HG03432 (cell line): ENCODE measurements around the gene DBNDD2.

Experiments used
- ATAC-seq: cut with Tn5 transposase; IDR thresholded peaks from one replicate; pipeline ENCODE4 v1.9.1; 2021; ENCODE audit warnings: mild to moderate bottlenecking, moderate library complexity; ENCODE audit not compliant: unreplicated experiment

Gene DBNDD2

GRCh38 chr20:45415822-45416637 is 7.9 kb downstream of the DBNDD2 start, which contains the start of gene PIGT:
Gene PIGT (plus strand): TSS chr20:45416141. CDS start chr20:45416157, 16 bp downstream.
- ATAC-seq: peak; percentile 83

DNA sequence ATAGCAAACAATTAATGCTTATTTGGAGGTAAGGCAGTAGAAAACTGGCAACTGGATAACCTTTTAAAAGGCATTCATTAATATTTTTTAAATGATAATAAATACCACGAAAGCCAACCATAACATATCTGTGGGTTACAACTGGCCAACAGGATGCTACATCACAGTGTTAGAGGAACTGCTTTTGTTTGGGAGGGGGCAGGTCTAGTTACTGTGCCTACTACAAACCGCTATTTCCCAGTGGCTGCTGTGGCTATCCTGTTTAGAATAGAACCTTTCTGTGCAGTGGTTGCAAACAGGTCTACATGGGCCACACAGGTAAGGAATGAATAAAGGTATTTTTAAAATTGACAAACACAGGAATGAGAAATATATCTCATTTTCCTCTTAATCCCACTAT is 8.8 kb downstream of the DBNDD2 start:
- ATAC-seq: no peak

GRCh38 chr20:45419188-45420091 is 11.4 kb downstream of the DBNDD2 start:
- peak; percentile 59 for ATAC-seq

DNA sequence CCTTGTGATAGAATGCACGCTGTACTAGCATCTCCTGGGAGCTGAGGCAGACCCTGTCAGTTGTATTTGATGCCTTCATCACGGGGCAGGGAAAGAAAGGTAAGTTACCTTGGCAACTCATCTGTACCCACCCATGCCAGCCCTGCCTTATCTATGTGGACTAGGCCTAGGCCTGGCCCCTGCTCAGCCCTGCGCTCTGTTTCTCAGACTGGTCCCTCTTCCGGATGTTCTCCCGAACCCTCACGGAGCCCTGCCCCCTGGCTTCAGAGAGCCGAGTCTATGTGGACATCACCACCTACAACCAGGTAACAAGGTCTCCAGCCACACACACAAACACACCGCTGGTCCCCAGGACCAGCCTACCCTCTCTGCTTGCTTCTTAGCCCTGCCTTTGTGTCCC is 12.0 kb downstream of the DBNDD2 start:
- no peak for ATAC-seq

- ATAC-seq: no peak
Observed at GRCh38 chr20:45423700-45424099, 15.6 kb downstream of the DBNDD2 start.

GRCh38 chr20:45425561-45425960 is 17.5 kb downstream of the DBNDD2 start:
- no peak for ATAC-seq

DNA sequence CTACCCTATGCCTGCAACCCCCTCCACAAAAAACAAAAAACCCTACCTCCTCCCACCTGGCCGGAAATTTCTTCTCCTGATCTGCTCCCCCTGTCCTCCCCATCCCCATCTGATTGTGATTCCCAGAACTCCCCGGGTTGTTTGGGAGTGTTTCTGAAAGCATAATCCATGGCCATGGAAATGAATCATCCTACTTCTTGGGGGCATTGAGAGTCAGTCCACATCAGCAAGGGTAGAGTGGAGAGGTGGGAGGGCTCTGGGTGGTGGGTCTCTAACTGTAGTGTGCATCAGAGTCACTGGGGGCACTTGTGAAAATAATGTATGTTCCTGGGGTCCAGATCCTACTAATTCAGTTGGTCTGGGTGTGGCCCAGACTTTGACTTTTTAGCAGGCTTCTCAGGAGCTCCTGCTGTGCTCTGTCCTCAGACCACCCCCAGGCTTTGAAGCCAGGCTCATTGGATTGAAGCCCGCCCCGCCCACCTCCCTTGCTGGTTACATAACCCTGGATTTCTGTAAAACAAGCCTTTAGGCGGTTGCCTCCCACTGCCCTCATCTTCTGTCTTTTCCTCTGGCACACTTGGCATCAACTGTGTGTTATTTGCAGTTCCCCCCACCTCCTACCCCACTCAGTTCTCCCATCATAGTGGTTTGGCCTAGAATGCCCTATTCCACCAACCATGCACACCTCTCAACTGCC is 18.4 kb downstream of the DBNDD2 start:
- no peak for ATAC-seq

DNA sequence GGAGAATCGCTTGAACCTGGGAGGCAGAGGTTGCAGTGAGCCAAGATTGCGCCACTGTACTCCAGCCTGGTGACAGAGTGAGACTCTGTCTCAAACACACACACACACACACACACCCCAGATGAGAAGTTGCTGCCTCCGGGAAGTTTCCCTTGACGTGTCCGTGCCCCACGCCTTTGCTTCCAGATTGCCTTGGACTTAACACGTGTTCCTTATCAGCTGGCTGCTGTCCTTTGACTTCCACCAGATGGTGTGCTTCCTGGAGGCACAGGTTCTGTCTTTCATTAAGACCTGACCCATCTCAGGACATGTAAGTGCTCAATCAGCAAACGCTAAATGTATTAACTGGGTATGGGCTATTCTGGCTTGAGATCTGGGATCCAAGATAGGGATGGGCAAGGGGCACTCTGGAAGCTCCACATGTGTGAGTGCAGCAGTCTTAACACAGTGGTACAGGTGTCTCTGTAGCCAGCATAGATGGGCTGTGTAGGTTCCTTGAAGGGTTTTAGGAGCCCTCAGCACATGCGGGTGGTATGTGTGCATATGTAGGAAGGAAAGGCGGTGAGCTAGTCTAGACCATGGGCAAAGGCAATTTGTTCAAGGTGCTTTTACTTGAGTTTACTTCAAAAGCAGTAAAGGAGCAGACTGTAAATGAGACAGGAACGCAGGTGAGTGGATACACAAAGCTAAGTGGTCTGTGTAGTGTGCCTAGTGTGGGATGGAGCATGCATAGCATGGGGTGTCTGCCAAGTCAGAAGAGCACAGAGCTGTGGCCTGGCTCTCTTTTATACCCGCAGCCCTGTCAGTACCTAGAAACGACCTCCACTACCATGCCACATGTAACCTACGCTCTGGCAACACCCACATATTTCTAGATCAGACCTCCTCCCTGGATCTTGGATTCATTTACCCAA is 19.4 kb downstream of the DBNDD2 start:
- ATAC-seq: no peak

GRCh38 chr20:45429618-45430017 is 21.5 kb downstream of the DBNDD2 start:
- no peak for ATAC-seq

DNA sequence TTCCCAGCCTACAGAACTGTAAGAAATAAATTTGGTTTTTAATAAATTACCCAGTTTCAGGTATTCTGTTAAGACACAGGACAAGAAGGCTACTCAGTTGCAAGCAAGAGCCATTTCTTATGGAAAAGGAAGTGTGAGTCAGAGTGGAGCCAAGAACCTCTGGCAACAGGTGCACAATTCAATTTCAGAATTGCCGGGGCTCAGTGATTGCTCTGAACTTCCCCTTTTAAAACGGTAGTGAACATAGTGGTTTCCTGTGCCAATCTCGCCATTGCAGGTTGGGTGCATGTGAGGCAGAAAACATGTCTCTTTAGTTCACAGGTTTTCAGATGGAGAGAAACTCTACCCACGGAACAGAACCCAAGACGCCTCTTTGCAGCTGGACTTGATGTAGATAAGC is 24.2 kb downstream of the DBNDD2 start:
- peak; percentile 78 for ATAC-seq

DNA sequence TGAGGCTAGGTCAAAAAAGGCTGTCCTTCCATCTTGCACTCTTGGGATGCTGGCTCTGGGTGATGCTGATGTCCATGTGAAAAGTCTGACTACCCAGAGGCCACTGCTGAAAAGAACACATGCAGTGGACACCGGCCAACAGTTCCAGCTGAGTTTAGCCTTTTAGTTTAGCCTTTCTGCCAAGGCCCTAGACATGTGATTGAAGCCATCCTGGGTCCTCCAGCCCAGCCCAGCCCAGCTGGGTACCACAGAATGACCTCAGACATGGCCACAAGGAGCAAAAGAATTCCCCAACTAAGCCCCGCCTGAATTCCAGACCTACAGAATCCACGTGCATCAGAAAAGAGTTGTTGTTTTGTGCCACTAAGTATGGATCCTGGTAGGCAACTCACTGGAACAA is 25.2 kb downstream of the DBNDD2 start:
- no peak for ATAC-seq

DNA sequence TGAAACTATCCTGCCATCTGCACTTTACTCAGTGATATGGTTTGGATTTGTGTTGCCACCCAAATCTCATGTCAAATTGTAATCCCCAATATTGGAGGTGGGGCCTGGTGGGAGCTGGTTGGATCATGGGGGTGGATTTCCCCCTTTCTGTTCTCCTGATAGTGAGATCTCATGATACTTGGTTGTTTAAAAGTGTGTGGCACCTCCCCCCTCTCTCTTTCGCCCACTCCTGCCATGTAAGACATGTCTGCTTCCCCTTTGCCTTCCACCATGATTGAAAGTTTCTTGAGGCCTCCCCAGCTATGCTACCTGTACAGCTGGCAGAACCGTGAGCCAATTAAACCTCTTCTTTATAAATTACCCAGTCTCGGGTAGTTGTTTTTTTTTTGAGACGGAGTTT is 25.9 kb downstream of the DBNDD2 start:
- no peak for ATAC-seq

GRCh38 chr20:45436732-45437485 is 28.8 kb downstream of the DBNDD2 start:
- peak; percentile 79 for ATAC-seq

GRCh38 chr20:45440424-45440823 is 32.3 kb downstream of the DBNDD2 start:
- ATAC-seq: no peak

DNA sequence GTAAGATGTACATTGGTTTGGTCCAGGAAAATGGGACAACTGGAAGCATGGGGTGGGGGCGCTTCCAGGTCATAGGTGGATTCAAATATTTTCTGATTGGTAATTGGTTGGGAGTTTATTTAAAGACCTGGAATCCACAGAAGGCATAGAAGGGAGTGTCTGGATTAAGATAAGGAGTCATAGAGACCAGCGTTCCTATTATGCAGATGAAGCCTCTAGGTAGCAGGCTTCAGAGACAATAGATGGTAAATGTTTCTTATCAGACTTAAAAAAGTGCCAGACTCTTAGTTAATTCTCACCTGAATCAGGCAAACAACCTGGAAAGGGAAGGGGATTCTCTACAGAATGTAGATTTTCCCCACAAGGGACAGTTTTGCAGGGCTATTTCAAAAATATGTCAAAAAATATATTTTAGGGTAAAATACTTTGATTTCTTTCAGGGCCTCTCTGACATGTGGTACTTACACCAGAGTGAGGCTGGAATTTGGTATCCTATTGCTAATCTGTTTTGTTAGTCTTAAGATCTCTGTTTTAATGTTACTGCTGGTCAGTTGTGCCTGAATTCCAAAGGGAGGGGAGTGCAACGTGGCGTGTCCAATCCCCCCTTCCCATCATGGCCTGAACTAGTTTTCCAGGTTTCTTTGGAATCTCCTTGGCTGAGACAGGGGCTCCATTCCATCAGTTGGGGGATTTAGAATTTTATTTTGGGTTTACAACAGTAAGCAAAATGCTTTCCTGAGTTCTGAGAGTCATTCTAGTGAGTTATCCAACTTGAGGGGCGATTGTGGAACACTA is 33.0 kb downstream of the DBNDD2 start:
- ATAC-seq: no peak

DNA sequence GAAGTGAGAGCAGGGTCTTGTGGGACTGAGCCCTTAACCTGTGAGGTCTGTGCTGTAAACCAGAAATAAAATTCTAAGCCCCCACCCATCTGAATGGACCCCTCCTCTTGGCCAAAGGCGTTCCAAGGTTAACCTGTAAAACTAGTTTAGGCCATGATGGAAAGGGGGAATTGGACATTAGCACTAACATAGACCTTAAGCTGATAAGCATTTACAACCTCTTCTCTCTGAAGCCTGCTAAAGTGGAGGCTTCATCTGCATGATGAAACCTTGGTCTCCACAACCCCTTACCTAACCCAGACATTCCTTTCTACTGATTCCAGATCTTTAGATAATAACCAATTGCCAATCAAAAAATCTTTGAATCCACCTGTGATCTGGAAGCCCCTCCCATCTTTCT is 33.7 kb downstream of the DBNDD2 start:
- no peak for ATAC-seq

DNA sequence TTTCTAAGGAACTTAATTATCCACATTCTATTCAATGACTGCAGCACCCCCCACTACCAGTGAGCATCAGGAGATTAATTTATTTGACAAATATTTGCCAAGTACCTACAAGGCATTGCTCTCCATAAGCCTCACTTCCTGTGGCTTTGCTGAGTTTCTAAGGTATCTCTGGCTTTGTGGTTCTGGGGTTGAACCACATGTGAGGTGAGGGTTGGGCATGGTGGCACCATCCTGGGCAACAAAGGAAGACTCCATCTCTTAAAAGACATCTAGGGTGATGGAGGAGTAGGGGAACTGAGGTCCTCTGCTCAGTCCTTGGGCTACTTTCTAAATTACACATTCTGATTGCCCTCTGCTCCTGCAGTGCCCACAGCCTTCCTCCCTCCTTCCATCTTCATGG is 36.0 kb downstream of the DBNDD2 start:
- no peak for ATAC-seq

- peak; percentile 52 for ATAC-seq
Observed at GRCh38 chr20:45445805-45446562, 37.9 kb downstream of the DBNDD2 start.
